Uterus (tissue), 4 donors: Measurements from ENCODE around the gene TPO. TPM values are rescaled to one million over a fixed set of nuclear protein-coding genes. Genes with fewer than 3 reads are reported as not detected.

ENCODE experiments used
- DNase-seq, 2 donors: peaks; one replicate each; pipeline ENCODE4 v3.0.0-alpha.2; 2019 to 2020
- H3K27ac ChIP-seq, 2 donors: fragments of 200-600 bp; sonication (generic); 1 replicate in 1 of 2; 2 replicates in 1 of 2; pipeline ENCODE4 v1.5.1; 2016 to 2018
- H3K27me3 ChIP-seq, 2 donors: fragments of 200-600 bp; sonication (generic); one replicate each; pipeline ENCODE4 v1.5.1; 2018 to 2019; ENCODE audit warnings: control low read depth in 1 of 2
- H3K36me3 ChIP-seq, 2 donors: fragments of 200-600 bp; sonication (generic); one replicate each; pipeline ENCODE4 v1.5.1; 2019; ENCODE audit warnings: control low read depth in 1 of 2
- H3K4me1 ChIP-seq, 2 donors: fragments of 200-600 bp; sonication (generic); one replicate each; pipeline ENCODE4 v1.5.1; 2018 to 2019; ENCODE audit warnings: control low read depth in 1 of 2
- H3K4me3 ChIP-seq, 2 donors: fragments of 200-600 bp; sonication (generic); 1 replicate in 1 of 2; 2 replicates in 1 of 2; pipeline ENCODE4 v1.5.1; 2018 to 2019; ENCODE audit warnings: mild to moderate bottlenecking in 1 of 2
- H3K9me3 ChIP-seq, 2 donors: fragments of 200-600 bp; sonication (generic); one replicate each; pipeline ENCODE4 v1.5.1; 2019; ENCODE audit warnings: control low read depth in 1 of 2
- POLR2A ChIP-seq, 2 donors: fragments of 450-650 bp; IDR thresholded peaks; one replicate each; pipeline ENCODE4 v1.6.1; 2016; ENCODE audit warnings: antibody characterized with exemption in 2 of 2, mild to moderate bottlenecking in 1 of 2, moderate library complexity in 1 of 2
- intact Hi-C: fragments of 100-400 bp; cut with DNase I; formaldehyde crosslinking; loops from one replicate; pipeline ENCODE4 v1.15.1; 2023; ENCODE audit warnings: low total_unique reads
- total RNA-seq, 4 donors: library from RNA; depleted of rRNA in 3 of 4; stranded (reverse); fragments of >200 nt in 3 of 4; gene quantifications; one replicate each; pipeline versions ENCODE4 v1.1.0 to v1.2.4, GENCODE V29; 2014 to 2023
- TF ChIP-seq, protein P1 (sequence below), 4 experiments: fragments of 200-600 bp in 2 of 4; fragments of 450-650 bp in 2 of 4; sonication (generic) in 2 of 4; IDR thresholded peaks; one replicate each; pipeline ENCODE4 v1.5.1; 2016 to 2019; ENCODE audit warnings: antibody characterized with exemption in 4 of 4, mild to moderate bottlenecking in 2 of 4, moderate library complexity in 1 of 4
- donor health status: DM: yes; HTN: yes; CAD: no.

TPO gene
- total RNA-seq, 4 donors from 2014 or later: 4.4 TPM; not detected in 3

DNA sequence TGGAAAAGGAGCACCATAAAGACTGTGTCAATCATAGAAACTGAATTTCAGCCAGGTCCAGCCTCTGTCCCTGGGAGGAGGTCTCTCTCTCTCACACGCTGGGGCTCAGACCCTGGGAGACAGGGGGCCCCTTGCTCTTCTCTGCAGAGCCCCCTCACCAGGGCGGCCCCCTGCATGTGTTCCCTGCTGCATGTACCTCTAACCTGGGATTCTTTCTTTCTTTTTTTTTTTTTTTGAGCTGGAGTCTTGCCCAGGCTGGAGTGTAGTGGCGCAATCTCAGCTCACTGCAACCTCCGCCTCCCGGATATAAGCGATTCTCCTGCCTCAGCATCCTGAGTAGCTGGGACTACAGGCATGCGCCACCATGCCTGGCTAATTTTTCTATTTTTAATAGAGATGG, 46.5 kb downstream of the TPO start:
- Histone ChIP-seq H3K9me3 (no peaks in the 10 kb centered on the region), H3K27me3 (no peaks in the 10 kb centered on the region), H3K27ac (no peak overlapping the region), H3K36me3 (no peaks in the 10 kb centered on the region), H3K4me1 (no peaks in the 10 kb centered on the region), H3K4me3 (no peak overlapping the region)
- intact Hi-C loops: no loop called here
- no peak for TF ChIP-seq POLR2A (IDR thresholded peaks at IDR 0.05)
- TF ChIP-seq, protein P1, sequence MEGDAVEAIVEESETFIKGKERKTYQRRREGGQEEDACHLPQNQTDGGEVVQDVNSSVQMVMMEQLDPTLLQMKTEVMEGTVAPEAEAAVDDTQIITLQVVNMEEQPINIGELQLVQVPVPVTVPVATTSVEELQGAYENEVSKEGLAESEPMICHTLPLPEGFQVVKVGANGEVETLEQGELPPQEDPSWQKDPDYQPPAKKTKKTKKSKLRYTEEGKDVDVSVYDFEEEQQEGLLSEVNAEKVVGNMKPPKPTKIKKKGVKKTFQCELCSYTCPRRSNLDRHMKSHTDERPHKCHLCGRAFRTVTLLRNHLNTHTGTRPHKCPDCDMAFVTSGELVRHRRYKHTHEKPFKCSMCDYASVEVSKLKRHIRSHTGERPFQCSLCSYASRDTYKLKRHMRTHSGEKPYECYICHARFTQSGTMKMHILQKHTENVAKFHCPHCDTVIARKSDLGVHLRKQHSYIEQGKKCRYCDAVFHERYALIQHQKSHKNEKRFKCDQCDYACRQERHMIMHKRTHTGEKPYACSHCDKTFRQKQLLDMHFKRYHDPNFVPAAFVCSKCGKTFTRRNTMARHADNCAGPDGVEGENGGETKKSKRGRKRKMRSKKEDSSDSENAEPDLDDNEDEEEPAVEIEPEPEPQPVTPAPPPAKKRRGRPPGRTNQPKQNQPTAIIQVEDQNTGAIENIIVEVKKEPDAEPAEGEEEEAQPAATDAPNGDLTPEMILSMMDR (IDR thresholded peaks at IDR 0.05): no peak
- no peak for DNase-seq

DNA sequence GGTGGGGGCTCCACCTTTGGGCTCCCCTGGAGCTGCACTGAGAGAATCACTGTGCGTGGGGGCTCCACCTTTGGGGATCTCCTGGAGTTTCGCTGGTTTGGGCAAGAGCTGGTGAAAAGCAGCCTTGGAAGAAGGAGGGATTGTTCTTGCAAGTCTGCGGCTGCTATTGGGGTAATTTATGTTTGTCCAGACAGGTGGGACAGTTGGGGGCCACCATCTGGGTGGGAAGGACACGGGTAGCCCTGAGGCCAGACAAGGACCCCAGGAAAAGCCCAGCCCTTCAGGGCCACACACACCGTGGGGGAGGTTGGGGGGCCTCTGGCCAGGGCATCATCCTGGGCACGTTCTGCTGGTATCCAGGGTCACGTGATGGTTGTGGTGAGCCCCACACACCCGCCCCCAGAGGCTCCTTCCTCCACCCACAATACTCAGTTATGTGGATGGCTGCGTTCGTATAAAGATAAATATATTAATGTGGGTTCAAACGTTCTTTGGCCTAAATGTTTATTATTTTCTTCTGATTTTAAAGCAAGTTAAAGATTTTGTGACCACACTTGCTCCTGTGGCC, 47.7 kb downstream of the TPO start:
- no peak for DNase-seq
- Histone ChIP-seq H3K4me3 (no peak overlapping the region), H3K4me1 (no peaks in the 10 kb centered on the region), H3K27me3 (no peaks in the 10 kb centered on the region), H3K36me3 (no peaks in the 10 kb centered on the region), H3K27ac (no peak overlapping the region), H3K9me3 (no peaks in the 10 kb centered on the region)
- intact Hi-C loops: no loop called here
- TF ChIP-seq POLR2A (IDR thresholded peaks at IDR 0.05): no peak
- TF ChIP-seq, protein P1 (IDR thresholded peaks at IDR 0.05): no peak

DNA sequence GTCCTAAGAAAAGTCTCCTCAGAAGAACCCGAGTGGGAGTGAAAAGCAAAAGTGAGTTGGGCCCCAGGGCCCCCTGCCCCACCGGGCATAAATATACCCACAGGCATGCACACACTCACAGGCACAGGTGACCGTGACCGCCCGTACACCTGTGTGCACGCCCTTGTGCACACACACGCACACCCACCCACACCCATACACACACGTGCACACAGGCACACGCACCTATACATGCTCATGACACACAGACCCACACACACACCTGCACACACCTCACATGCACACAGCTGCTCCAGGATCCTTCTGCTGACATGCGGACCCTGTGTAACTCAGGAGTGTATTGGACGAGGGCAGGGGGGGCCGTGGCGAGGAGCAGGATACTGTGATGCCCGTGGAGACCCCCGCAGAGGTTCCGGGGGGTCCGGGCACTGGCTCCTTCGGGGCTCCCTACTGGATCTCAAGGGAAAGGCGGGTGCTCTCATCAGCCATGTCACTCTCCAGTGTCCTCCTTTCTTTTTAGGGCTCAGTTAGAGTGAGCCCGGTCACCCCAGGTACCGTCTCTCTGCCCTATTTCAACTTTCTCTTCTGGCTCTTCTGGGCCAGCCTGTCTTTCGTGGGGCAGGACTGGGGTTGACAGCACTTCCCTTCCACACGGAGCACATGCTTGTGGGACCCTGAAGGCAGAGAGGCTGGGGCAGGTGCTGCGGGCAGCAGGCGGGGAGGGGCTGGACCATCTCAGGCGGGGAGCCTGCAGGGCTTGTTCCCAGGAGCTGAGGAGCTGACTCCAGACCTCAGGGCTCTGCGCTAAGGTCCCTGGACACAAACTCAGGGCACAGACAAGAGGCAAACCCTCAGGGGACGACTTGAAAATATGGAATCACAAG, 48.5 kb downstream of the TPO start:
- intact Hi-C loops: no loop called here
- DNase-seq: no peak
- TF ChIP-seq POLR2A (IDR thresholded peaks at IDR 0.05): no peak
- TF ChIP-seq, protein P1 (IDR thresholded peaks at IDR 0.05): no peak
- H3K27me3 ChIP-seq: no peaks in the 10 kb centered on the region
- no peaks in the 10 kb centered on the region for H3K4me1 ChIP-seq
- H3K36me3 ChIP-seq: no peaks in the 10 kb centered on the region
- H3K27ac ChIP-seq: no peak overlapping the region
- no peaks in the 10 kb centered on the region for H3K9me3 ChIP-seq
- no peak overlapping the region for H3K4me3 ChIP-seq

DNA sequence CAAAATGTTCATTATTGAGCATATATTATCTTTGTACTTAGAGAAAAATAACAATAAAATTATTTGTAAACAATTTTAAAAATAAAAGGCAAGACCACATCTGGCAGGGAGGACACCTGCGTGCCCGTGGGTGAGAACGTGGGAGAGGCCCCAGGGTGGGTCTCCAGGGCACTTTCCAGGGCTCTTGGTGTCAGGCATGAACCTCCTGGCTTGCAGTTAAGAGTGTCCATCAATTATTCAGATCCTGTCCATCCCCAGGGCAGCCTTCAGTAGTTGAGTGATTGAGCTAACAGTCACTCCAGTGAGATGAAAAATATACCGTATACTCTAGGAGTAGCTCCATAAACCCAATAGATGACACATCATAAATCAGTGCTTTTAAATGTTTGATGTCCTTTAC, 49.7 kb downstream of the TPO start:
- Histone ChIP-seq H3K9me3 (no peaks in the 10 kb centered on the region), H3K4me3 (no peak overlapping the region), H3K36me3 (no peaks in the 10 kb centered on the region), H3K4me1 (no peaks in the 10 kb centered on the region), H3K27ac (no peak overlapping the region), H3K27me3 (no peaks in the 10 kb centered on the region)
- intact Hi-C loops: no loop called here
- no peak for DNase-seq
- TF ChIP-seq, protein P1 (IDR thresholded peaks at IDR 0.05): no peak
- TF ChIP-seq POLR2A (IDR thresholded peaks at IDR 0.05): no peak

DNA sequence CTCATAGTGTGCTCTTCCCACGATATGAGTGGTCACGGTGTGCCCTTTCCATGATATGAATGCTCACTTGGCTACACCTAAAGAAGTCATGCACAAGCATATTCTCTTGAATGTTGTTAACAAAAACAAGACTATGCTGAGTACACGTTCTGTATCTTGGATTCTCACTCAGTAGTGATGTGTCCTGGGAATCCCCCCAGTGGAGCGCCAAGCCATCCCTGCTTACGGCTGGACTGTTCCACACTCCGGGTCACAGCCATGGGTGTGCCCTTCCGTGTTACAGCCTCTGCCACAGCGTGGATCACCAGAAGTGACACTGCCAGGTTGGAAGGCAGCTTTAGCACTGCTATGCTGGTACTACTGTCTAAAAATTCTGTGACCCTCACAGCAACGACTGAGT, 59.1 kb downstream of the TPO start:
- no peaks in the 10 kb centered on the region for H3K9me3 ChIP-seq
- no peaks in the 10 kb centered on the region for H3K27me3 ChIP-seq
- H3K27ac ChIP-seq: no peak overlapping the region
- TF ChIP-seq, protein P1 (IDR thresholded peaks at IDR 0.05): no peak
- no peak for TF ChIP-seq POLR2A (IDR thresholded peaks at IDR 0.05)
- H3K36me3 ChIP-seq: no peaks in the 10 kb centered on the region
- intact Hi-C loops: no loop called here
- H3K4me1 ChIP-seq: no peaks in the 10 kb centered on the region
- DNase-seq: no peak
- no peak overlapping the region for H3K4me3 ChIP-seq
